ENCODE results near the gene RAVER1. TPM values are rescaled to one million over a fixed set of nuclear protein-coding genes. Genes with fewer than 3 reads are reported as not detected.

Gene RAVER1
- total RNA-seq, 1 donor from 2014 or later: 51.8 TPM

DNA sequence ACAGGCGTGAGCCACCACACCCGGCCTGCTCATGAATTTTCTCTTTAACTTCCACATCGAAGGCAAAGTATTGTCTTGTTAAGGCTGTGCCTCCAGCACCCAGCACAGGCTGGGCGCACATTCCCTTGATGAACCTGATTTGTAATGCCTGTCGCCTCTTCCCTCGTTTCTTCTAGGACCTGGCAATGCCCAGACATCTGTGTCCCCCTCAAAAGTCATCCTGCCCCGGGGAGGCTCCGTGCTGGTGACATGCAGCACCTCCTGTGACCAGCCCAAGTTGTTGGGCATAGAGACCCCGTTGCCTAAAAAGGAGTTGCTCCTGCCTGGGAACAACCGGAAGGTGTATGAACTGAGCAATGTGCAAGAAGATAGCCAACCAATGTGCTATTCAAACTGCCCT is 58.7 kb downstream of the RAVER1 start:
- Histone ChIP-seq H3K27ac (no peak overlapping the region), H3K36me3 (no peaks in the 10 kb centered on the region), H3K27me3 (no peaks in the 10 kb centered on the region), H3K4me1 (peaks cover 6 to 15% of the 10 kb centered on the region in 2 donors), H3K4me3 (no peak overlapping the region), H3K9me3 (no peaks in the 10 kb centered on the region)
- intact Hi-C loops (cut with DNase I): no loop called here
- TF ChIP-seq, protein P1, sequence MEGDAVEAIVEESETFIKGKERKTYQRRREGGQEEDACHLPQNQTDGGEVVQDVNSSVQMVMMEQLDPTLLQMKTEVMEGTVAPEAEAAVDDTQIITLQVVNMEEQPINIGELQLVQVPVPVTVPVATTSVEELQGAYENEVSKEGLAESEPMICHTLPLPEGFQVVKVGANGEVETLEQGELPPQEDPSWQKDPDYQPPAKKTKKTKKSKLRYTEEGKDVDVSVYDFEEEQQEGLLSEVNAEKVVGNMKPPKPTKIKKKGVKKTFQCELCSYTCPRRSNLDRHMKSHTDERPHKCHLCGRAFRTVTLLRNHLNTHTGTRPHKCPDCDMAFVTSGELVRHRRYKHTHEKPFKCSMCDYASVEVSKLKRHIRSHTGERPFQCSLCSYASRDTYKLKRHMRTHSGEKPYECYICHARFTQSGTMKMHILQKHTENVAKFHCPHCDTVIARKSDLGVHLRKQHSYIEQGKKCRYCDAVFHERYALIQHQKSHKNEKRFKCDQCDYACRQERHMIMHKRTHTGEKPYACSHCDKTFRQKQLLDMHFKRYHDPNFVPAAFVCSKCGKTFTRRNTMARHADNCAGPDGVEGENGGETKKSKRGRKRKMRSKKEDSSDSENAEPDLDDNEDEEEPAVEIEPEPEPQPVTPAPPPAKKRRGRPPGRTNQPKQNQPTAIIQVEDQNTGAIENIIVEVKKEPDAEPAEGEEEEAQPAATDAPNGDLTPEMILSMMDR (IDR thresholded peaks at IDR 0.05): no peak
- DNase-seq (ENCODE audit: low spot score in 2 of 2): no peak

DNA sequence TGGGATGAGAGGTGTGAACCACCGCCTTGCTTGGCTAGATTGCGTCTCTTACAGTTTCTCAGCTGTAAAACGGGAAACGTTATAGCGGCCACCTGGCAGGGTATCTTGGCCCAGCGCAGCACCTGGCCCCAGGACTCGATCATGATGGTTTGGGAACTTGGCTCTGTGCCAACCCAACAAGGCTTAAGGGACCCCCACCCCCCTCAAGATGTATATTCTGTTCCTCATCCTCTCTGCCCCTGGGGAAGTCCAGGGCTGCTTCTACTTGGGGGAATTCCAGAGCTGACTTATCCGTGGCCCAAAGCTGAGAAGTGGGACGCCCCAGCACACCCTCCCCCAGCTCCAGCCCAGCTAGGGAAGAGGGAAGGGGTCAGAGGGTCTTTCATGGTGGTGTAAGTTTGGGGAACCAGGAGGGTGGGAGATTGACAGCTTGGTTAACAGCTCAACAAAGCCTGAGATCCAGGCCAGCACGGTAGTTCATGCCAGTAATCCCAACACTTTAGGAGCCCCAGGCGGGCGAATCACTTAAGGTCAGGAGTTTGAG is 61.7 kb downstream of the RAVER1 start:
- TF ChIP-seq, protein P1 (IDR thresholded peaks at IDR 0.05): no peak
- Histone ChIP-seq H3K4me3 (peak overlapping the region; percentile 50 to 59), H3K27ac (peak overlapping the region; percentile 69 to 81), H3K27me3 (no peaks in the 10 kb centered on the region), H3K4me1 (peaks cover 7 to 15% of the 10 kb centered on the region in 2 donors), H3K9me3 (no peaks in the 10 kb centered on the region), H3K36me3 (no peaks in the 10 kb centered on the region)
- no peak for DNase-seq (ENCODE audit: low spot score in 2 of 2)
- intact Hi-C loops (cut with DNase I): loop anchor here (2.0 kb wide), 1 partner anchor 61 kb away; the partner anchor contains the start of gene RAVER1

DNA sequence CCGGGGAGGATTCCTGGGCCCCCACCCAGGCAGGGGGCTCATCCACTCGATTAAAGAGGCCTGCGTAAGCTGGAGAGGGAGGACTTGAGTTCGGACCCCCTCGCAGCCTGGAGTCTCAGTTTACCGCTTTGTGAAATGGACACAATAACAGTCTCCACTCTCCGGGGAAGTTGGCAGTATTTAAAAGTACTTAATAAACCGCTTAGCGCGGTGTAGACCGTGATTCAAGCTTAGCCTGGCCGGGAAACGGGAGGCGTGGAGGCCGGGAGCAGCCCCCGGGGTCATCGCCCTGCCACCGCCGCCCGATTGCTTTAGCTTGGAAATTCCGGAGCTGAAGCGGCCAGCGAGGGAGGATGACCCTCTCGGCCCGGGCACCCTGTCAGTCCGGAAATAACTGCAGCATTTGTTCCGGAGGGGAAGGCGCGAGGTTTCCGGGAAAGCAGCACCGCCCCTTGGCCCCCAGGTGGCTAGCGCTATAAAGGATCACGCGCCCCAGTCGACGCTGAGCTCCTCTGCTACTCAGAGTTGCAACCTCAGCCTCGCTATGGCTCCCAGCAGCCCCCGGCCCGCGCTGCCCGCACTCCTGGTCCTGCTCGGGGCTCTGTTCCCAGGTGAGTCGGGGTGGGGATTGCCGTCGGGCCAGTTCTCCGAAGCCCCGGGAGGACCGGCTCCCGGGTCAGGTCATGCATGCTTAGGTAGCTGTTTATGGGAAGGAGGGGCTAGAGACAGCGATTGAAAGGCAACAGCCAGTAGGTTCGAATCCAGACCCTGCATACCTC is 62.5 kb downstream of the RAVER1 start, which contains the start of gene ICAM1:
Gene ICAM1 (plus strand): TSS at position 505 of the 779 bp plus-strand sequence. CDS start 40 bp downstream, at position 545.
- Histone ChIP-seq H3K27me3 (no peaks in the 10 kb centered on the region), H3K4me1 (peaks cover 7 to 15% of the 10 kb centered on the region in 2 donors)
- intact Hi-C loops (cut with DNase I): loop anchor here (2.0 kb wide), 1 partner anchor 62 kb away; the partner anchor contains the start of gene RAVER1

DNA sequence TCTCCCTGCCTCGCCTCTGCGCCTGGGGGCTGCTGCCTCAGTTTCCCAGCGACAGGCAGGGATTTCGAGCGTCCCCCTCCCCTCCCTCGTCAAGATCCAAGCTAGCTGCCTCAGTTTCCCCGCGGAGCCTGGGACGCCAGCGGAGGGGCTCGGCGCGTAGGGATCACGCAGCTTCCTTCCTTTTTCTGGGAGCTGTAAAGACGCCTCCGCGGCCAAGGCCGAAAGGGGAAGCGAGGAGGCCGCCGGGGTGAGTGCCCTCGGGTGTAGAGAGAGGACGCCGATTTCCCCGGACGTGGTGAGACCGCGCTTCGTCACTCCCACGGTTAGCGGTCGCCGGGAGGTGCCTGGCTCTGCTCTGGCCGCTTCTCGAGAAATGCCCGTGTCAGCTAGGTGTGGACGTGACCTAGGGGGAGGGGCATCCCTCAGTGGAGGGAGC is 63.1 kb downstream of the RAVER1 start:
- intact Hi-C loops (cut with DNase I): loop anchor here (2.0 kb wide), 1 partner anchor 63 kb away; the partner anchor contains the start of gene RAVER1
- peak overlapping the region; percentile 69 to 81 for H3K27ac ChIP-seq

More for the DNA sequence above, 62.5 kb downstream of the RAVER1 start, which contains the start of gene ICAM1:
- H3K4me3 ChIP-seq: peak within 1 kb of the TSS; percentile 50 to 59
- peak within 1 kb of the TSS; percentile 69 to 81 for H3K27ac ChIP-seq
- H3K36me3 ChIP-seq: no peaks in the 10 kb centered on the region
- TF ChIP-seq, protein P1 (IDR thresholded peaks at IDR 0.05): no peak
- DNase-seq (ENCODE audit: low spot score in 2 of 2): peak; percentile 50 to 87
- no peaks in the 10 kb centered on the region for H3K9me3 ChIP-seq

More for the DNA sequence above, 63.1 kb downstream of the RAVER1 start:
- TF ChIP-seq, protein P1 (IDR thresholded peaks at IDR 0.05): no peak
- H3K4me1 ChIP-seq: peaks cover 7 to 15% of the 10 kb centered on the region in 2 donors
- peak overlapping the region; percentile 50 to 59 for H3K4me3 ChIP-seq
- no peaks in the 10 kb centered on the region for H3K9me3 ChIP-seq
- no peaks in the 10 kb centered on the region for H3K27me3 ChIP-seq
- no peaks in the 10 kb centered on the region for H3K36me3 ChIP-seq
- DNase-seq (ENCODE audit: low spot score in 2 of 2): peak; percentile 60 to 87
